Right atrium auricular region (tissue), 2 donors: ENCODE data around the gene POLD4. TPM values are rescaled to one million over a fixed set of nuclear protein-coding genes. Genes with fewer than 3 reads are reported as not detected.
A peak's percentile ranks its signal among the peaks of the same experiment; 100 is the strongest.

Experiments used
- DNase-seq: peaks from one replicate; pipeline ENCODE4 v3.0.0-alpha.2; 2019; ENCODE audit warnings: low spot score
- H3K27ac ChIP-seq, 2 donors: fragments of 200-600 bp; sonication (generic); 1 replicate in 1 of 2; 2 replicates in 1 of 2; pipeline ENCODE4 v1.5.1; 2016 to 2019
- H3K27me3 ChIP-seq, 2 donors: fragments of 200-600 bp; sonication (generic); one replicate each; pipeline versions ENCODE4 v1.5.1 to v1.6.0; 2017 to 2019
- H3K36me3 ChIP-seq: fragments of 200-600 bp; sonication (generic); one replicate; pipeline ENCODE4 v1.5.1; 2016
- H3K4me1 ChIP-seq, 2 donors: fragments of 200-600 bp; sonication (generic); one replicate each; pipeline versions ENCODE4 v1.5.1 to v1.6.0; 2017 to 2019
- H3K4me3 ChIP-seq, 2 donors: fragments of 200-600 bp; sonication (generic); 1 replicate in 1 of 2; 2 replicates in 1 of 2; pipeline ENCODE4 v1.5.1; 2017 to 2019; ENCODE audit warnings: mild to moderate bottlenecking in 1 of 2, moderate library complexity in 1 of 2
- H3K9me3 ChIP-seq, 2 donors: fragments of 200-600 bp; sonication (generic); one replicate each; pipeline ENCODE4 v1.5.1; 2019
- total RNA-seq, 2 donors: library from RNA; depleted of rRNA; stranded (reverse); fragments of >200 nt; gene quantifications; one replicate each; pipeline ENCODE4 v1.1.0, GENCODE V29; 2016
- TF ChIP-seq, protein P1 (sequence below), 2 donors: fragments of 200-600 bp; sonication (generic); IDR thresholded peaks; one replicate each; pipeline ENCODE4 v1.5.1; 2019; ENCODE audit warnings: antibody characterized with exemption in 2 of 2

Gene POLD4
- total RNA-seq, 2 donors from 2014 or later = 115 to 136 TPM

DNA sequence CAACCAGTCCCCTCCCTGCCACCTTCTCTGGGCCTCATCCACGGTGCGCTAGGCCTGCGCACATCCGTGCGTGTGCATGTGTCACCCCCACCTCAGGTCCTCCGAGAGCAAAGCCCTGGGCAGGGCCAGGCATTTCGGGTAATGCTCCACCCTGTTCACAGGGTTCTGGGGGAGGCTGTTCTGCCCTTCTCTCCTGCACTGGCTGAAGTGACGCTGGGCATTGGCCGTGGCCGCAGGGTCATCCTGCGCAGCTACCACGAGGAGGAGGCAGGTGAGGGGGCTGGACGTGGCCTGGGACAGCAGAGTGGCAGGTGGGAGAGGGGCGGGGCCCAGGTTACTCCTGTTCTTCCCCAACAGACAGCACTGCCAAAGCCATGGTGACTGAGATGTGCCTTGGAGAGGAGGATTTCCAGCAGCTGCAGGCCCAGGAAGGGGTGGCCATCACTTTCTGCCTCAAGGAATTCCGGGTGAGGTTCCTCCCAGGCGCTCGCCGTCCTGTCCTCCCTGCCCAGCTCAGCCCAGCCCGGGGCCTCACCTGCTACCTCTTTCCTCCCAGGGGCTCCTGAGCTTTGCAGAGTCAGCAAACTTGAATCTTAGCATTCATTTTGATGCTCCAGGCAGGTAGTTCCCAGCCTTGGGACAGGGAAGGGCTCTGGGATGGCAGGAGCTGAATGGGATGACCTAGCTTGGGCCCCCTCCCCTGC is 42.4 kb upstream of the POLD4 start:
- Histone ChIP-seq H3K27ac (no peak overlapping the region), H3K4me3 (no peak overlapping the region), H3K4me1 (peaks cover 0 to 40% of the 10 kb centered on the region in 2 donors), H3K36me3 (peaks cover 37% of the 10 kb centered on the region), H3K27me3 (no peaks in the 10 kb centered on the region), H3K9me3 (no peaks in the 10 kb centered on the region)
- no peak for DNase-seq
- TF ChIP-seq, protein P1, sequence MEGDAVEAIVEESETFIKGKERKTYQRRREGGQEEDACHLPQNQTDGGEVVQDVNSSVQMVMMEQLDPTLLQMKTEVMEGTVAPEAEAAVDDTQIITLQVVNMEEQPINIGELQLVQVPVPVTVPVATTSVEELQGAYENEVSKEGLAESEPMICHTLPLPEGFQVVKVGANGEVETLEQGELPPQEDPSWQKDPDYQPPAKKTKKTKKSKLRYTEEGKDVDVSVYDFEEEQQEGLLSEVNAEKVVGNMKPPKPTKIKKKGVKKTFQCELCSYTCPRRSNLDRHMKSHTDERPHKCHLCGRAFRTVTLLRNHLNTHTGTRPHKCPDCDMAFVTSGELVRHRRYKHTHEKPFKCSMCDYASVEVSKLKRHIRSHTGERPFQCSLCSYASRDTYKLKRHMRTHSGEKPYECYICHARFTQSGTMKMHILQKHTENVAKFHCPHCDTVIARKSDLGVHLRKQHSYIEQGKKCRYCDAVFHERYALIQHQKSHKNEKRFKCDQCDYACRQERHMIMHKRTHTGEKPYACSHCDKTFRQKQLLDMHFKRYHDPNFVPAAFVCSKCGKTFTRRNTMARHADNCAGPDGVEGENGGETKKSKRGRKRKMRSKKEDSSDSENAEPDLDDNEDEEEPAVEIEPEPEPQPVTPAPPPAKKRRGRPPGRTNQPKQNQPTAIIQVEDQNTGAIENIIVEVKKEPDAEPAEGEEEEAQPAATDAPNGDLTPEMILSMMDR (IDR thresholded peaks at IDR 0.05) = no peak

DNA sequence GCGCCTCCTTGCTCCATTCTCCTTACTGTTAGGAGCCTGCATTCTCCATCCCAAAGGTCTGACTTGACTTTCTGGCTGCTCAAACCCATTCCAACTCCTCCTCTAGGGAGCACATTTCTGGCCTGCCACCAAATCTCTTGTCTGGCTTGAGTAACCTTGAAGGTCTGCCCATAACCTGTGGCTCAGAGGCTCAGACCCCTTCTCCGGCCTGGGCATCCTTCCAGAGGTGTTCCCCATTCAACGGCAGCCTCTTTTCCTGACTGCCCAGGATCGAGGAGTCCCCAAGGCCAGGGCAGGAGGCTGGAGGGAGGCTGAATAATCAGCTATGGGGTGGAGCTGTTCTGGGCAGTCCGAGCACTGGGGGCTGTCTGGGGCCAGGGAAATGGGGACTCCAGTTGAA is 40.6 kb upstream of the POLD4 start:
- TF ChIP-seq, protein P1 (IDR thresholded peaks at IDR 0.05) = no peak
- H3K27ac ChIP-seq = no peak overlapping the region
- no peaks in the 10 kb centered on the region for H3K9me3 ChIP-seq
- H3K36me3 ChIP-seq = peaks cover 29% of the 10 kb centered on the region
- H3K4me1 ChIP-seq = peaks cover 0 to 32% of the 10 kb centered on the region in 2 donors
- no peaks in the 10 kb centered on the region for H3K27me3 ChIP-seq
- DNase-seq = no peak
- no peak overlapping the region for H3K4me3 ChIP-seq

DNA sequence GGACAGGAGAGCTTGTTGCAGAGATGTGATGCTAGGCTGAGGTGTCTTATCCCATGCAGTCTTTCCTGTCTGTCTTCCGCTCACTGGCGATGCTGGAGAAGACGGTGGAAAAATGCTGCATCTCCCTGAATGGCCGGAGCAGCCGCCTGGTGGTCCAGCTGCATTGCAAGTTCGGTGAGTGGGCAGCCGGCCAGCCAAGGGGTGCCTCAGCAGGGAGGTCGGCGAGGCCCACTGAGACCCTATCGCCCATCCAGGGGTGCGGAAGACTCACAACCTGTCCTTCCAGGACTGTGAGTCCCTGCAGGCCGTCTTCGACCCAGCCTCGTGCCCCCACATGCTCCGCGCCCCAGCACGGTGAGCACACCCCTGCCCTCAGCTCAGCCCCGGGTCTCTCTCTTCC is 40.1 kb upstream of the POLD4 start:
- peaks cover 0 to 30% of the 10 kb centered on the region in 2 donors for H3K4me1 ChIP-seq
- peaks cover 24% of the 10 kb centered on the region for H3K36me3 ChIP-seq
- no peak for DNase-seq

DNA sequence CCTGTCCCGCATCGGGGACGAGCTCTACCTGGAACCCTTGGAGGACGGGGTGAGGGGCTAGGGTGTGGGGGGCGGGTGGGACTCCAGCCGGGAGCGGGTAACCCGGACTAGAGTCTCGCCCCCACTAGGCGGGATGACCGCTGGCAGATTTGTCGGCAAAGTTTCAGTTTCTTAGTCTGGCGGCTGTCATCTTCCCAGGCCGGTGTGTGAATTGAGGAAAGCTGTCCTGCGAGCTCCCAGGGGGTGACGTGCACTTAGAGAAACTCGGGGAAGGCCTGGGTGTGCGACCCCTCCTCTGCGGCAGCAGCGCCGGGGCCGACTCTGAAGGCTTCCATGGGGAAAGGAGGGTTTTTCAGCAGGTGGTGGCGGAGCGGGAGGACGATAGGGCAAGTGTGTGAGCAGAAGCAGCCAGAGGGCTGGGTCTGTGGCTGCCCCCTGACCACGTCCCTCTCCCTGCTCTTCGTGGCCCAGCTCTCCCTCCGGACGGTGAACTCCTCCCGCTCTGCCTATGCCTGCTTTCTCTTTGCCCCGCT is 38.9 kb upstream of the POLD4 start:
- Histone ChIP-seq H3K27me3 (no peaks in the 10 kb centered on the region), H3K9me3 (no peaks in the 10 kb centered on the region), H3K4me1 (peaks cover 0 to 26% of the 10 kb centered on the region in 2 donors), H3K27ac (peak overlapping the region; percentile 79 to 83), H3K36me3 (peaks cover 12% of the 10 kb centered on the region), H3K4me3 (peak overlapping the region; percentile 66 to 95)
- TF ChIP-seq, protein P1 (IDR thresholded peaks at IDR 0.05) = no peak
- DNase-seq = no peak

More for the DNA sequence above, 40.1 kb upstream of the POLD4 start:
- TF ChIP-seq, protein P1 (IDR thresholded peaks at IDR 0.05) = no peak
- H3K9me3 ChIP-seq = no peaks in the 10 kb centered on the region
- H3K27ac ChIP-seq = no peak overlapping the region
- no peak overlapping the region for H3K4me3 ChIP-seq
- no peaks in the 10 kb centered on the region for H3K27me3 ChIP-seq

DNA sequence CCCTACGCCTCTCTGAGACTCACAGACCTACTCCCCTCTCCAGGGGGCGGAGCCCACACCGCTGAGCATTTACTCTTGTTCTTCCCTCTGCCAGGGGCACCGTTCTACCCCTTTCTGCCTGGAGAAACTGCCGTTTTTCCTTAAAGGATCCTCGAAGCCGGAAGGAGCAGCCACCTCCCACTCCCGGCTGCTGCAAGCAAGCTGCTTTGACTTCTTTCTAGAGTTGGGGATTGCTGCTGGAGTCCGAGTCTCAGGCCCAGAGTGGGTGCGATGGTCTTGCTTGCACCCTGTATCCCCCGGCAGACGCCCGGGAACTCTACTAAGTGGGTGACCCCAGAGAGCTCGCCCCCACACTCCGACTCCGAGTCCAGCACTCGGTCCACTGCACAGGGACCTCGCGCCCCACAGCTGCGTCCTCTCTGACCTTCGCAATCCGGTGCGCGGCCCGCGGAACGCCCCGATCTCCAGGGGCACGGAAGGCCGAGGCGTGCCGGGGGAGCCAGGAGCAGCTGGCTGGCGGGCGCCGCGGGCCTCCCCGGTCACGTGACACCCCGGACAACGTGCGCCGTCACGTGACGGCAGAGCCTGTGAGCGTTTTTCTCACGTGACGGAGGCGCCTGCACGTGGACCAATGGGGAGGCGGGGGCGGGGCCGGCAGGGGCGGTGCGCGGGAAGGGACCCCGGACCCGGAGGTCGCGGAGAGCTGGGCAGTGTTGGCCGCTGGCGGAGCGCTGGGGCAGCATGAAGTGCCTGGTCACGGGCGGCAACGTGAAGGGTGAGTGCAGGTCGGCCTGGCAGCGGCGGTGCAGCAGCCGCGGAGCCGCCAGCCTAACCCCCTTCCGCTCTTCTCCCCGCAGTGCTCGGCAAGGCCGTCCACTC is 38.2 kb upstream of the POLD4 start, which contains the start of gene RAD9A:
Gene RAD9A (plus strand): TSS at position 683 of the 879 bp plus-strand sequence. CDS start 59 bp downstream, at position 742.
- peak within 1 kb of the TSS; percentile 66 to 95 for H3K4me3 ChIP-seq
- H3K4me1 ChIP-seq = peaks cover 0 to 26% of the 10 kb centered on the region in 2 donors
- H3K9me3 ChIP-seq = no peaks in the 10 kb centered on the region
- H3K27ac ChIP-seq = peak within 1 kb of the TSS; percentile 79 to 83
- TF ChIP-seq, protein P1 (IDR thresholded peaks at IDR 0.05) = no peak
- peaks cover 5% of the 10 kb centered on the region for H3K36me3 ChIP-seq
- no peaks in the 10 kb centered on the region for H3K27me3 ChIP-seq
- peak; percentile 96 for DNase-seq
